Activated T-cell treated with anti-CD3 and anti-CD28 coated beads, Interleukin-2, amount 50 U/mL, for 4 hours (primary cell): ENCODE results near the gene KCNMB2. TPM values are rescaled to one million over a fixed set of nuclear protein-coding genes. Genes with fewer than 3 reads are reported as not detected.

Experiments
- ATAC-seq, 2 donors: fragments of 200-7000 bp; cut with Tn5 transposase; one replicate each; pipeline ENCODE4 v1.10.0; 2021
- DNase-seq: peaks from one replicate; pipeline ENCODE4 v3.0.0-alpha.2; 2020
- H3K27me3 Mint-ChIP-seq: one replicate; pipeline ENCODE4 v1.8.0; 2021; ENCODE audit warnings: low read depth, mixed read lengths
- H3K36me3 Mint-ChIP-seq: one replicate; pipeline ENCODE4 v1.8.0; 2022; ENCODE audit warnings: mixed read lengths; ENCODE audit not compliant: insufficient read depth
- H3K4me1 Mint-ChIP-seq: one replicate; pipeline ENCODE4 v1.8.0; 2021; ENCODE audit warnings: low read depth, mixed read lengths
- H3K4me3 Mint-ChIP-seq: one replicate; pipeline ENCODE4 v1.8.0; 2021; ENCODE audit warnings: mild to moderate bottlenecking, moderate library complexity, mixed read lengths
- H3K9me3 Mint-ChIP-seq: one replicate; pipeline ENCODE4 v1.8.0; 2021; ENCODE audit warnings: mixed read lengths
- total RNA-seq, 3 donors: library from RNA; stranded (reverse); gene quantifications; one replicate each; pipeline ENCODE4 v1.2.1, GENCODE V29; 2021

Gene KCNMB2
- total RNA-seq, 3 donors from 2014 or later, result not detected

- no peak overlapping the region for H3K4me3 Mint-ChIP-seq
- H3K9me3 Mint-ChIP-seq, result no peaks in the 10 kb centered on the region
- H3K4me1 Mint-ChIP-seq, result no peaks in the 10 kb centered on the region
- ATAC-seq (no peak), DNase-seq (no peak)
- no peaks in the 10 kb centered on the region for H3K36me3 Mint-ChIP-seq
- H3K27me3 Mint-ChIP-seq, result no peaks in the 10 kb centered on the region
Observed at GRCh38 chr3:178810181-178810580, 273.9 kb downstream of the KCNMB2 start.

- no peak overlapping the region for H3K4me3 Mint-ChIP-seq
- H3K9me3 Mint-ChIP-seq, result no peaks in the 10 kb centered on the region
Observed at GRCh38 chr3:178822722-178823121, 286.5 kb downstream of the KCNMB2 start.

GRCh38 chr3:178823150-178823549, 286.9 kb downstream of the KCNMB2 start:
- no peak overlapping the region for H3K4me3 Mint-ChIP-seq
- no peaks in the 10 kb centered on the region for H3K4me1 Mint-ChIP-seq
- H3K27me3 Mint-ChIP-seq, result no peaks in the 10 kb centered on the region
- H3K36me3 Mint-ChIP-seq, result no peaks in the 10 kb centered on the region
- no peak for ATAC-seq
- no peak for DNase-seq
- no peaks in the 10 kb centered on the region for H3K9me3 Mint-ChIP-seq

More at GRCh38 chr3:178822722-178823121, 286.5 kb downstream of the KCNMB2 start:
- ATAC-seq, result no peak
- DNase-seq, result no peak
- Mint-ChIP-seq H3K27me3 (no peaks in the 10 kb centered on the region), H3K36me3 (no peaks in the 10 kb centered on the region), H3K4me1 (no peaks in the 10 kb centered on the region)

GRCh38 chr3:178823591-178824246, 287.5 kb downstream of the KCNMB2 start:
- Mint-ChIP-seq H3K36me3 (no peaks in the 10 kb centered on the region), H3K4me1 (no peaks in the 10 kb centered on the region), H3K9me3 (no peaks in the 10 kb centered on the region), H3K4me3 (no peak overlapping the region), H3K27me3 (no peaks in the 10 kb centered on the region)
- DNase-seq (no peak), ATAC-seq (no peak)

- Mint-ChIP-seq H3K36me3 (no peaks in the 10 kb centered on the region), H3K9me3 (peaks cover 4% of the 10 kb centered on the region), H3K27me3 (no peaks in the 10 kb centered on the region), H3K4me3 (no peak overlapping the region), H3K4me1 (no peaks in the 10 kb centered on the region)
- no peak for DNase-seq
- no peak for ATAC-seq
Observed at GRCh38 chr3:178826435-178827123, 290.3 kb downstream of the KCNMB2 start.

- DNase-seq (no peak), ATAC-seq (no peak)
- H3K9me3 Mint-ChIP-seq, result peaks cover 4% of the 10 kb centered on the region
- no peaks in the 10 kb centered on the region for H3K4me1 Mint-ChIP-seq
- H3K36me3 Mint-ChIP-seq, result no peaks in the 10 kb centered on the region
- no peak overlapping the region for H3K4me3 Mint-ChIP-seq
- no peaks in the 10 kb centered on the region for H3K27me3 Mint-ChIP-seq
Observed at GRCh38 chr3:178827285-178827856, 291.1 kb downstream of the KCNMB2 start.

- Mint-ChIP-seq H3K9me3 (peaks cover 4% of the 10 kb centered on the region), H3K4me1 (no peaks in the 10 kb centered on the region), H3K27me3 (no peaks in the 10 kb centered on the region), H3K4me3 (no peak overlapping the region), H3K36me3 (no peaks in the 10 kb centered on the region)
- DNase-seq (no peak), ATAC-seq (no peak)
Observed at GRCh38 chr3:178833695-178834094, 297.5 kb downstream of the KCNMB2 start.

GRCh38 chr3:178835033-178835432, 298.8 kb downstream of the KCNMB2 start:
- ATAC-seq (no peak), DNase-seq (no peak)
- Mint-ChIP-seq H3K4me3 (no peak overlapping the region), H3K4me1 (no peaks in the 10 kb centered on the region), H3K27me3 (no peaks in the 10 kb centered on the region), H3K36me3 (no peaks in the 10 kb centered on the region), H3K9me3 (peaks cover 4% of the 10 kb centered on the region)

GRCh38 chr3:178837512-178837911, 301.3 kb downstream of the KCNMB2 start:
- ATAC-seq, result no peak
- Mint-ChIP-seq H3K27me3 (no peaks in the 10 kb centered on the region), H3K4me3 (no peak overlapping the region), H3K9me3 (peaks cover 6% of the 10 kb centered on the region), H3K36me3 (no peaks in the 10 kb centered on the region), H3K4me1 (no peaks in the 10 kb centered on the region)
- DNase-seq, result no peak

GRCh38 chr3:178840586-178840985, 304.4 kb downstream of the KCNMB2 start:
- Mint-ChIP-seq H3K9me3 (peaks cover 6% of the 10 kb centered on the region), H3K27me3 (no peaks in the 10 kb centered on the region), H3K36me3 (no peaks in the 10 kb centered on the region), H3K4me1 (no peaks in the 10 kb centered on the region), H3K4me3 (no peak overlapping the region)
- DNase-seq (no peak), ATAC-seq (no peak)

GRCh38 chr3:178841011-178841410, 304.8 kb downstream of the KCNMB2 start:
- ATAC-seq (no peak), DNase-seq (no peak)
- Mint-ChIP-seq H3K4me3 (no peak overlapping the region), H3K36me3 (no peaks in the 10 kb centered on the region), H3K27me3 (no peaks in the 10 kb centered on the region), H3K4me1 (no peaks in the 10 kb centered on the region), H3K9me3 (peaks cover 6% of the 10 kb centered on the region)

- DNase-seq (no peak), ATAC-seq (no peak)
- Mint-ChIP-seq H3K36me3 (no peaks in the 10 kb centered on the region), H3K4me1 (no peaks in the 10 kb centered on the region), H3K27me3 (no peaks in the 10 kb centered on the region), H3K4me3 (no peak overlapping the region), H3K9me3 (peaks cover 6% of the 10 kb centered on the region)
Observed at GRCh38 chr3:178844916-178845315, 308.7 kb downstream of the KCNMB2 start.

- Mint-ChIP-seq H3K9me3 (peaks cover 6% of the 10 kb centered on the region), H3K4me1 (no peaks in the 10 kb centered on the region), H3K4me3 (no peak overlapping the region), H3K36me3 (no peaks in the 10 kb centered on the region), H3K27me3 (no peaks in the 10 kb centered on the region)
- DNase-seq, result no peak
- ATAC-seq, result no peak
Observed at GRCh38 chr3:178845420-178846118, 309.3 kb downstream of the KCNMB2 start.

- no peaks in the 10 kb centered on the region for H3K4me1 Mint-ChIP-seq
- ATAC-seq (no peak), DNase-seq (no peak)
- H3K27me3 Mint-ChIP-seq, result peaks cover 2% of the 10 kb centered on the region
- H3K4me3 Mint-ChIP-seq, result no peak overlapping the region
- no peaks in the 10 kb centered on the region for H3K9me3 Mint-ChIP-seq
- H3K36me3 Mint-ChIP-seq, result no peaks in the 10 kb centered on the region
Observed at GRCh38 chr3:178847190-178847589, 311.0 kb downstream of the KCNMB2 start.
